Measurements from ENCODE around the gene SPATA16.
"Not testable (repeated sequence)": the region's sequence is repeated elsewhere in the genome, so short reads cannot be mapped to it uniquely, and the experiment has no call there.

SPATA16 gene, protein sequence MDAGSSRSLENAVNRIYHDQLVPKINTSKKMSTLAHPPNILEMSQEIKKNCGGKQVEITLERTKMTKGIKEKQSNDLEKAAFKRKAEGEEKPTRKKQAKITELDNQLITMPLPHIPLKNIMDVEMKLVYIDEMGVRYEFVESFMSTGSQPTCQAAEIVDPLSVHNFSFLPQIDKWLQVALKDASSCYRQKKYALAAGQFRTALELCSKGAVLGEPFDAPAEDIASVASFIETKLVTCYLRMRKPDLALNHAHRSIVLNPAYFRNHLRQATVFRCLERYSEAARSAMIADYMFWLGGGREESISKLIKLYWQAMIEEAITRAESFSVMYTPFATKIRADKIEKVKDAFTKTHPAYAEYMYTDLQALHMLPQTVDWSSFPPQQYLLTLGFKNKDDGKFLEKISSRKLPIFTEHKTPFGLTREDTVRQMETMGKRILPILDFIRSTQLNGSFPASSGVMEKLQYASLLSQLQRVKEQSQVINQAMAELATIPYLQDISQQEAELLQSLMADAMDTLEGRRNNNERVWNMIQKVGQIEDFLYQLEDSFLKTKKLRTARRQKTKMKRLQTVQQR

GRCh38 chr3:173140986-173141385 lies at the start of gene SPATA16:
Gene SPATA16, minus strand, starts transcription at chr3:173141235. Its CDS starts 23,504 bp downstream, at chr3:173117731.
- DNase-seq (ENCODE audit: low read depth): no peak

GRCh38 chr3:173183022-173183421 lies 42.0 kb upstream of the SPATA16 start:
- DNase-seq (ENCODE audit: low read depth): not testable (repeated sequence)

GRCh38 chr3:173173652-173174051 lies 32.6 kb upstream of the SPATA16 start:
- no peak for DNase-seq (ENCODE audit: low read depth)

- not testable (repeated sequence) for DNase-seq (ENCODE audit: low read depth)
These were observed 18.1 kb upstream of the SPATA16 start for GRCh38 chr3:173159139-173159538.

DNA sequence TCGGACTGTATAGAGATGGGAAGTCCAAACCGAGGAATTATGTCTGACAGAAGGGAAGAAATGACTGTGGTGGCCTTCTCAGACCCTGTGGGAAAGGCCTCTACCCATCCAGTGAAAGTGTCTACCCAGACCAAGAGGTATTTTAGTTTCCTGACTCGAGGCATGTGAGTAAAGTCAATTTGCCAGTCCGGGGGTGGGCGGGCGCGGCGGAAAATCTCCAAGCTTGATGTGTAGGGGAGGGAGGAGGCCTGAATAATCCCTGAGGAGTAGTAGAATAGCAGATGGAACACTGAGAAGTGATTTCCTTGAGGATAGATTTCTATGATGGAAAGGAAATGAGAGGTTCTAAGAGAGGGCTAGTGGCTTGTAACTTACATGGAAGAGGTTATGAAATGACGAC lies 15.5 kb upstream of the SPATA16 start:
- DNase-seq (ENCODE audit: low read depth): not testable (repeated sequence)

DNA sequence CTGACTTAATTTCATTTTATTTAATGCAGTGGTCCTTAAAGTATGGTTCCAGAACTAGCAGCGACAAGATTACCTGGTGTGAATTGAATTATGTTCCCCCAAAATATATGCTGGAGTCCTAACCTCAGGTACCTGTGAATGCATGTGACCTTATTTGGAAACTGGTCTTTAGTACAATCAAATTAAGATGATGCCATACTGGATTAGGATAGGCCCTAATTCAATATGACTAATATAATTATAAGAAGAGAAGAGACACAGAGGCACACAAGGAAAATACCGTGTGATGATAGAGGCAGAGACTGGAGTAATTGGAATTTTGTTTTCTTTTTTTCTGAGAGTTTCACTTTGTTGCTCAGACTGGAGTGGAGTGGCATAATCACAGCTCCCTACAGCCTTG lies 12.6 kb upstream of the SPATA16 start:
- DNase-seq (ENCODE audit: low read depth): no peak

DNA sequence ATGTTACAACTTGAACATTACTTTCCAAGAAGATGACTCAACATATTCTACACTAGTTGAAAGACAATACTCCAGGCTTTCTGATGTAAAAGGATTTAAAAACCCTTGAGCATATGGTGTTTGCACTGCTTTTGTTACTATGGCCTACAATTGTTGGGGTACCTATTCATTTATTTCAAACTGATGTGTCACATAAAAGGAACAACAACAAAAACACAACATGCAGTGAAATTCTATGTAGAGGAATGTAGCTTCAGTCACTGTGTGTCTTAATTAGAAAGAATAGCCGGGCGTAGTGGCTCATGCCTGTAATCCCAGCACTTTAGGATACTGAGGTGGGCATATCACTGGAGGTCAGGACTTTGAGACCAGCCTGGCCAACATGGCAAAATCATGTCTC lies 1.6 kb downstream of the SPATA16 start:
- no peak for DNase-seq (ENCODE audit: low read depth)

GRCh38 chr3:173138026-173138425 lies 3.0 kb downstream of the SPATA16 start:
- no peak for DNase-seq (ENCODE audit: low read depth)

- DNase-seq (ENCODE audit: low read depth): no peak
These were observed 6.0 kb downstream of the SPATA16 start for GRCh38 chr3:173135059-173135458.

GRCh38 chr3:173128633-173129032 lies 12.4 kb downstream of the SPATA16 start:
- DNase-seq (ENCODE audit: low read depth): no peak

DNA sequence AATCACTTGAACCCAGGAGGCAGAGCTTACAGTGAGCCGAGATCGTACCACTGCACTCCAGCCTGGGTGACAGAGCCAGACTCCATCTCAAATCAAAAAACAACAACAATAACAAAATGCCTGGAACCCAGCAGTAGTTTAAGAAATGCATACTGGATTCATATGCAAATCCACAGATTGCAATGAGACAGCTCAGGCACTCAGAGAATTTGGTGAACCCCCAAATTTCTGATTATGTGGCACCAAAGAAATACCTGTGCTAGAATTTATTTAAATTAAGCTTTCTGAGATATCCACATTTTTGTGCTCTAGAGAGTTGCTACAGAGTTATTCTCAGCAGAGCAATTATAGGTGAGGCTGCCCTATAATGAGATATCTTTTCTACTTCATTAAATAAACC lies 29.7 kb downstream of the SPATA16 start:
- no peak for DNase-seq (ENCODE audit: low read depth)

DNA sequence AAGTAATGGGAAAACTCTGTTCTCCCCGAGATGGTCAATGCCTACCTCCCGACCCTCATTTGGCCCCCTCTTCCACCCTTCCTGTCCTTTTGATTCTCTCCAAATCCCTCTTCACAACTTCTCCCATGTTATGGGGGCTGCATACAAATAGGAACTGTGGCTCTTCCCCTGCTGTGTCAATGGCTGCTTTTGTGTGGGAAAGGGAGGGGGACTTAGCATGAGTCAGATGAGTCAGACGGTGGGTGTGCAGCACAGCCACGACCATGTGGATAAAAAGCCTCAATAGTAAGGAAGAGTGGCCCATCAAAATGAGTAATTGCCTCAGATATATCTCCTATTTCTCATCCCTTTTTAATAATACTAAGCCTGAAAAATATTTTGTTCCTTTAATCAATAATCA lies 31.9 kb downstream of the SPATA16 start:
- DNase-seq (ENCODE audit: low read depth): no peak

DNA sequence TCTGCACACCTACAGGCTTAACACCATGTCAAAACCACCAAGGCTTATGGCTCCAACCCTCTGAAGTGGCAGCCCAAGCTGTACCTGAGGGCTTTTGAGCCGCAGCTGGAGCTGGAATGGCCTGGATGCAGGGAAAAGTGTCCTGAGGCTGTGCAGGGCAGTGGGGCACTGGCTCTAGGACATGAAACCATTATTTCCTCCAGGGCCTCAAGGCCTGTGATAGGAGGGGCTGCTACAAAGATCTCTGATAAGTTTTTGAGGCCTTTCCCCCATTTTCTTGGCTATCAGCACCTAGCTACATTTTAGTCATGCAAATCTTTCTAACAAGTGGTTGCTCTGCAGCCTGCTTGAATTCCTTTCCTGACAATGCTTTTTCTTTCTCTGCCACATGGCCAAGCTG lies 37.6 kb downstream of the SPATA16 start:
- DNase-seq (ENCODE audit: low read depth): no peak

DNA sequence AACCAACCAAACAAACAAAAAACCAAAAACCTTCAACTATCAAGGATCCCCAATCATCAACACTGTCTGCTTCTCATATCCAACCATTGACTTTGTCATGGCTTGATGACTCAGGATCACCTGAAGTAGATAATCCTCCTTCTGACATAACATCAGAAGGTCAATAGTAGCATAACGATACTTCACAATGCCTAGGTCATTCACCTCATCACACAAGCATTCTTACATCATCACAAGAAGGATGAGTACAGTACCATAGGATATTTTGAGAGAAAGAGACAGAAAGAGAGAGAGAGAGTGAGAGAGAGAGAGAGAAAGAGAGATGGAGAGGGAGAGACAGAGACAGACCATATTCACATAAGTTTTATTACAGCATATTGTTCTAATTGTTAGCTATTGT lies 42.1 kb downstream of the SPATA16 start:
- DNase-seq (ENCODE audit: low read depth): no peak

GRCh38 chr3:173096994-173097785 lies 43.8 kb downstream of the SPATA16 start:
- DNase-seq (ENCODE audit: low read depth): no peak

- DNase-seq (ENCODE audit: low read depth): no peak
These were observed 44.9 kb downstream of the SPATA16 start for GRCh38 chr3:173096140-173096539.

GRCh38 chr3:173092038-173092437 lies 49.0 kb downstream of the SPATA16 start:
- no peak for DNase-seq (ENCODE audit: low read depth)

- no peak for DNase-seq (ENCODE audit: low read depth)
These were observed 50.5 kb downstream of the SPATA16 start for GRCh38 chr3:173090492-173090891.

DNA sequence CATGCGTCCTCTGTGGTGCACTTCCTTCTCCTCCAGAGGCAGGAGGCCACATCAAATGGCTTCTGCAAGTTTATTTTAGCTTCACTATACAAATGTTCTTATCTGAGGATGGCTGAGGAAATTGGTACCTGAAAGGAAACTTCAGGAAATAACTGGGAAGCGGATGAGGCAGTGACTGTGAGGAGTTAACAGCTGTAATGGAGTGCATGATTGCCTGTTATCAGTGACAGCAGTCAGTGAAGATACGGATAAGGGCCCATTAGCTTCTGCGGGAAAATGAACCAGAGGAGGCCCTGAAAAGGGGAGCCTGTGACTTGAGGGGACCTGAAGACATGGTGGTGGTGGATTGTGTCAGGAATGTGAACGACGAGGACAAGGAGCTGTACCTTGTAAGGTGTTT lies 51.8 kb downstream of the SPATA16 start:
- no peak for DNase-seq (ENCODE audit: low read depth)

- no peak for DNase-seq (ENCODE audit: low read depth)
These were observed 62.5 kb downstream of the SPATA16 start for GRCh38 chr3:173078525-173078924.

- no peak for DNase-seq (ENCODE audit: low read depth)
These were observed 74.7 kb downstream of the SPATA16 start for GRCh38 chr3:173066044-173067004.

GRCh38 chr3:173065543-173065981 lies 75.5 kb downstream of the SPATA16 start:
- DNase-seq (ENCODE audit: low read depth): no peak

Data from stimulated activated CD8-positive, alpha-beta memory T cell treated with anti-CD3 and anti-CD28 coated beads, Interleukin-7, amount 100 ng/mL, for 24 hours (primary cell).